ENCODE results near the gene KRT33A.

KRT33A gene

GRCh38 chr17:41329279-41329948, 21.2 kb downstream of the KRT33A start:
- no peak overlapping the region for H3K4me3 ChIP-seq (replicated peaks in 1 of 2; ENCODE audit: low read depth in 2 of 2, low read length in 2 of 2)
- TF ChIP-seq CTCF (IDR thresholded peaks at IDR 0.05; ENCODE audit: low read depth, low read length), result peak; percentile 86
- peak; percentile 43 to 59 for DNase-seq (ENCODE audit: low read depth in 2 of 2)

DNA sequence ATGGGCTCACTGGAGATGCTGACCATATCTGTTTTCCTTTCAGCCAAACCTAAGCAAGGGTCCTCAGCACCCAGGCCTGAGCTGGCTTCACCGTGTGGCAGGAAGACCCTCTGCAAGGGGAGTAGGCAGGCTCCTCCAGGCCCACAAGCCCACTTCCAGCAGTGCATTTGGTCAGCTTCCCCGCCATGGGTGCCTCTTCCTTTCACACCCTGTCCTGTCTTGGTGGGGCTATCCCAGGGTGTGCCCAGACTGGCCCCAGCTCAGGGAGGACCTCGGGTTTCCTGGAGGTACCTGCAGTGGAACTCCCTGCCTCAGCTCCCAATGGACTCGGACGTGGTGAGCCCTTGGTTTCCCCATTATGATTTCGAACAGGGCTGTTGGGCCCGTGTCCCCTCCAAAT, 22.4 kb downstream of the KRT33A start:
- DNase-seq (ENCODE audit: low read depth in 2 of 2), result no peak
- no peak overlapping the region for H3K4me3 ChIP-seq (replicated peaks in 1 of 2; ENCODE audit: low read depth in 2 of 2, low read length in 2 of 2)
- TF ChIP-seq CTCF (IDR thresholded peaks at IDR 0.05; ENCODE audit: low read depth, low read length), result no peak

GRCh38 chr17:41327411-41328120, 23.1 kb downstream of the KRT33A start:
- DNase-seq (ENCODE audit: low read depth in 2 of 2), result no peak
- no peak overlapping the region for H3K4me3 ChIP-seq (replicated peaks in 1 of 2; ENCODE audit: low read depth in 2 of 2, low read length in 2 of 2)
- no peak for TF ChIP-seq CTCF (IDR thresholded peaks at IDR 0.05; ENCODE audit: low read depth, low read length)

DNA sequence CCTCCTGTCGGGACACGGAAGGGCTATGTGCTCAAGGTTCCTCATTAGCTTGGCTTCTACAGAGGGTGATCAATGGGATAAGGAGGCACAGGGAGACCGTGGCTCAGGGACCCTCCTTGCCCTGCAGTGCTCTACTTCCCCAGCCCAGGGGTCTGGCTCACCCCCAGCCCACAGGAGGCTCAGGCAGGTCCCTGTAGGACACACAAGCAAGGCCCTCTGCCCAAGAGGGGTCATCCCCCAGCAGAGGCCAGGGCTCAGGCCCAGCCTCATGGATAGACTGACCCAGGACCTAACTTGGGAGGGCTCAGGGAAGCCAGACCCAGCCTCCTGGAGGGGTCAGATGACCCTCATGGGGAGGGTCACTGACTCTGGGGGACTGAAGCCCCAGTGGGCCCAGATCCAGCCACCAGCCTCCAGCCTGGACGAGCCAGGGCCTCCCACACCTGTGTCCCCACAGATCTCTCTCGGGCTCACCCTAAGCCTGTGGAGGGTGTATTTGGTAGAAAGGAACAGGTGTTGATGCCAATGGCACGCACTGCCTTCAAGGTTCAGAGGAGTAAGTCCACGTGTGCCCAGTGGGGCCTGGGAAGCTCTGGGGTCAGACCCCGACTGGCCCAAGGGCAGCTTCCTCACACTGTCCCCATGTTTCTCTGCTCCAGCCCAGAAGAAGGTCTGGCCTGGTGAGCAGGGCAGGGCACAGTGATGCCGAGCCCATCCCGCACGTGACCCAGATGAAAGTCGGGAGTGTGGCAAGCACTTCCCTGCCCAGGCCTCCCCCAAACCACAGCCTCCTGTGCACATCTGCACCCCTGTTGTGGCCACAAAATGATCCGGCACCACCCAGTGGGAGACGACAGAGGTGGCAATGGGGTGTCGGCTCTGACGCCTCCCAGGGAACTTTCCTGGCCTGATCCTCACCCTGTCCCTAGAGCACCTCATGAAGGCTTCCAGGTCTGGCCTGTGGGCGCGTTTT, 24.2 kb downstream of the KRT33A start:
- TF ChIP-seq CTCF (IDR thresholded peaks at IDR 0.05; ENCODE audit: low read depth, low read length), result no peak
- no peak for DNase-seq (ENCODE audit: low read depth in 2 of 2)
- H3K4me3 ChIP-seq (replicated peaks in 1 of 2; ENCODE audit: low read depth in 2 of 2, low read length in 2 of 2), result no peak overlapping the region

DNA sequence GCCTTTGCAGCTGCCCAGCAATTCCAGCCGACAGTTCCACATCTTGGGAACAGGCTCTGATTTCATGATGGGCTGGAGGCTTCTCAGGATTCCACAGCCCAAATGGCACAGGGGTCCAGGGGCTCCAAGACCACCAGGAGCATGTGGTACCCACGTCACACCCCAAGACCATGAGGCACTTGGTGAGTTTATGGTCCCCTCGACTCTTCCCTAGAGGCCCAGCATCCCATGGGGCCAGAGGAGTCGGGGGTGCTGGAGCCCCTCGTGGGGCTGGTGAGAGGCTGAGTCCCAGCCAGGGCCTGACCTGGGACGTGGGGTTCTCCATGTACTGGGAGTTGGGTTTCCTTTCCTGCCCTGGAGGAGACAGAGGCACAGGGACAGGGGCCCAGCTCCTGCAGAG, 25.0 kb downstream of the KRT33A start:
- DNase-seq (ENCODE audit: low read depth in 2 of 2), result no peak
- H3K4me3 ChIP-seq (replicated peaks in 1 of 2; ENCODE audit: low read depth in 2 of 2, low read length in 2 of 2), result no peak overlapping the region
- no peak for TF ChIP-seq CTCF (IDR thresholded peaks at IDR 0.05; ENCODE audit: low read depth, low read length)

DNA sequence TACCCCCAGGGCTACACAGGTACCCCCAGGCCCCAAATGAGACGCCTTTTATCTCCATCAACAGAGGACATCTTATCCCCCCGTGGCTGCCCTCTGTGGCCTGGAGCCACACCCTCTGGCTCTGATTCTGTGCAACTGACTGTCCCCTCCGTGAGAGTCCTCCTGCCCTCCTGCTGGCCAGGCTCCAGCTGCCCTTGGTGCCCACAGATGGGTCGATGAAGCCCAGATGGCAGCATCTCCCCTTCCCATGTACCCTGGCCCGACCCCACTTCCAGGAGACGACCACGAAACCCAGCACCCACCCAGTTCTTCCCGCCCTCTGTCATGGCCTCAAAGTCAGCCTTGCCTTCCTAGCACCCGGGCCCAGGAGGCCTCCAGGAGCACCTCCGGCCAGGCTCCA, 25.5 kb downstream of the KRT33A start:
- DNase-seq (ENCODE audit: low read depth in 2 of 2), result no peak
- TF ChIP-seq CTCF (IDR thresholded peaks at IDR 0.05; ENCODE audit: low read depth, low read length), result no peak
- no peak overlapping the region for H3K4me3 ChIP-seq (replicated peaks in 1 of 2; ENCODE audit: low read depth in 2 of 2, low read length in 2 of 2)

Measured in cardiac fibroblast (primary cell).